ENCODE data around the gene ALDOB.

ALDOB gene

GRCh38 chr9:101477736-101478135 is 42.2 kb upstream of the ALDOB start:
- Histone ChIP-seq H3K36me3 (ENCODE audit: control insufficient read depth in 2 of 2, insufficient read depth in 1 of 2, low read length in 2 of 2) (peaks cover 0 to 42% of the 10 kb centered on the region in 2 experiments; a peak in 1 of 3 replicates), H3K27ac (ENCODE audit: extremely low read depth, low read depth, low read length) (no peak overlapping the region), H3K4me3 (ENCODE audit: low read depth, low read length) (no peak overlapping the region), H3K9me3 (ENCODE audit: control insufficient read depth, insufficient read depth, low read depth, low read length) (no peaks in the 10 kb centered on the region), H3K4me1 (ENCODE audit: control insufficient read depth, insufficient read depth, low read length) (no peaks in the 10 kb centered on the region)
- POLR2A ChIA-PET, result no interaction called here
- no peak for TF ChIP-seq ZNF362 (tag by site-specific recombination; IDR thresholded peaks at IDR 0.05)
- TF ChIP-seq, protein P1, sequence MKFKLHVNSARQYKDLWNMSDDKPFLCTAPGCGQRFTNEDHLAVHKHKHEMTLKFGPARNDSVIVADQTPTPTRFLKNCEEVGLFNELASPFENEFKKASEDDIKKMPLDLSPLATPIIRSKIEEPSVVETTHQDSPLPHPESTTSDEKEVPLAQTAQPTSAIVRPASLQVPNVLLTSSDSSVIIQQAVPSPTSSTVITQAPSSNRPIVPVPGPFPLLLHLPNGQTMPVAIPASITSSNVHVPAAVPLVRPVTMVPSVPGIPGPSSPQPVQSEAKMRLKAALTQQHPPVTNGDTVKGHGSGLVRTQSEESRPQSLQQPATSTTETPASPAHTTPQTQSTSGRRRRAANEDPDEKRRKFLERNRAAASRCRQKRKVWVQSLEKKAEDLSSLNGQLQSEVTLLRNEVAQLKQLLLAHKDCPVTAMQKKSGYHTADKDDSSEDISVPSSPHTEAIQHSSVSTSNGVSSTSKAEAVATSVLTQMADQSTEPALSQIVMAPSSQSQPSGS (tag by site-specific recombination; IDR thresholded peaks at IDR 0.05; ENCODE audit: low read depth), result no peak
- no peak for TF ChIP-seq ZNF747 (tag by site-specific recombination; IDR thresholded peaks at IDR 0.05)
- no peak for TF ChIP-seq SCRT2 (tag by site-specific recombination; IDR thresholded peaks at IDR 0.05)
- no peak for TF ChIP-seq ZNF514 (tag by site-specific recombination; IDR thresholded peaks at IDR 0.05)
- CTCF ChIA-PET, result interaction anchor here (0.6 to 2.2 kb wide), 5 partner anchors 12 to 54 kb away, joined by 3 to 8 read pairs (median 4); no protein-coding TSS in a partner anchor

DNA sequence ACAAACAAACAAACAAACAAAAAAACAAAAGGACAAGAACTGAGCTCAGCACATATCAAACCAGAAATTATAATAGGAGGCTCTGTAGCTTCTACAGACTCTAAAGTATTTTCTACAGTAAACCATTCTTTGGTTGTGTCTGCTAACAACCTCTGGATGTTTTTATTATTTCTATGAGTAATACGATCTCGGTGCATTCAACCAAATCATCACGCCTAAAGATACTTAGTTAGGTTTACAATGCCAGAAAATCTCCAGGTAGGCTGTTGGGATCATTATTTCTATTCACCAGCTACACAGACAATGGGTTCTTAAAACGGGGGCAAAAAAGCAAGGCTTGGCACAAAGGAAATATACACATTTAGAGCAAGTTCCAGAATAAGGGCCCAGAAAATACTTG is 41.6 kb upstream of the ALDOB start:
- no peak overlapping the region for H3K27ac ChIP-seq (ENCODE audit: extremely low read depth, low read depth, low read length)
- ChIA-PET POLR2A (interaction anchor here (1.4 kb wide), 1 partner anchor 9 kb away, joined by 4 read pairs; no protein-coding TSS in a partner anchor), CTCF (interaction anchor here (0.6 to 2.2 kb wide), 5 partner anchors 10 to 54 kb away, joined by 3 to 8 read pairs (median 3); no protein-coding TSS in a partner anchor)
- H3K4me3 ChIP-seq (ENCODE audit: low read depth, low read length), result no peak overlapping the region
- no peaks in the 10 kb centered on the region for H3K9me3 ChIP-seq (ENCODE audit: control insufficient read depth, insufficient read depth, low read depth, low read length)
- TF ChIP-seq ZNF112 (tag by site-specific recombination; IDR thresholded peaks at IDR 0.05) (no peak), ZNF704 (tag by site-specific recombination; IDR thresholded peaks at IDR 0.05) (no peak), OSR2 (tag by site-specific recombination; IDR thresholded peaks at IDR 0.05) (no peak), ZNF792 (tag by site-specific recombination; IDR thresholded peaks at IDR 0.05) (no peak), ZNF514 (tag by site-specific recombination; IDR thresholded peaks at IDR 0.05) (no peak), MYNN (tag by site-specific recombination; IDR thresholded peaks at IDR 0.05; ENCODE audit: borderline replicate concordance) (no peak), TCF7L2 (IDR thresholded peaks at IDR 0.05; ENCODE audit: borderline replicate concordance, low read depth, low read length) (no peak), ZNF654 (tag by site-specific recombination; IDR thresholded peaks at IDR 0.05; ENCODE audit: low read depth) (no peak), ZNF174 (tag by site-specific recombination; IDR thresholded peaks at IDR 0.05) (no peak), GFI1B (tag by site-specific recombination; IDR thresholded peaks at IDR 0.05) (no peak), ZNF133 (tag by site-specific recombination; IDR thresholded peaks at IDR 0.05) (no peak)
- TF ChIP-seq, protein P2, sequence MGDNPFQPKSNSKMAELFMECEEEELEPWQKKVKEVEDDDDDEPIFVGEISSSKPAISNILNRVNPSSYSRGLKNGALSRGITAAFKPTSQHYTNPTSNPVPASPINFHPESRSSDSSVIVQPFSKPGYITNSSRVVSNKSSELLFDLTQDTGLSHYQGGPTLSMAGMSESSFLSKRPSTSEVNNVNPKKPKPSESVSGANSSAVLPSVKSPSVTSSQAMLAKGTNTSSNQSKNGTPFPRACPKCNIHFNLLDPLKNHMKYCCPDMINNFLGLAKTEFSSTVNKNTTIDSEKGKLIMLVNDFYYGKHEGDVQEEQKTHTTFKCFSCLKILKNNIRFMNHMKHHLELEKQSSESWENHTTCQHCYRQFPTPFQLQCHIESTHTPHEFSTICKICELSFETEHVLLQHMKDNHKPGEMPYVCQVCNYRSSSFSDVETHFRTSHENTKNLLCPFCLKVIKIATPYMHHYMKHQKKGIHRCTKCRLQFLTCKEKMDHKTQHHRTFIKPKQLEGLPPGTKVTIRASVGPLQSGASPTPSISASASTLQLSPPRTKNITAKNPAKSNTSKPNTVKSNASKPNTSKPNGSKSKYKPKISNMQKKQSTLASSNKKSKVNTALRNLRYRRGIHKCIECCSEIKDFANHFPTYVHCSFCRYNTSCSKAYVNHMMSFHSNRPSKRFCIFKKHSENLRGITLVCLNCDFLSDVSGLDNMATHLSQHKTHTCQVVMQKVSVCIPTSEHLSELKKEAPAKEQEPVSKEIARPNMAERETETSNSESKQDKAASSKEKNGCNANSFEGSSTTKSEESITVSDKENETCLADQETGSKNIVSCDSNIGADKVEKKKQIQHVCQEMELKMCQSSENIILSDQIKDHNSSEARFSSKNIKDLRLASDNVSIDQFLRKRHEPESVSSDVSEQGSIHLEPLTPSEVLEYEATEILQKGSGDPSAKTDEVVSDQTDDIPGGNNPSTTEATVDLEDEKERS (tag by site-specific recombination; IDR thresholded peaks at IDR 0.05), result no peak
- TF ChIP-seq, protein P3, sequence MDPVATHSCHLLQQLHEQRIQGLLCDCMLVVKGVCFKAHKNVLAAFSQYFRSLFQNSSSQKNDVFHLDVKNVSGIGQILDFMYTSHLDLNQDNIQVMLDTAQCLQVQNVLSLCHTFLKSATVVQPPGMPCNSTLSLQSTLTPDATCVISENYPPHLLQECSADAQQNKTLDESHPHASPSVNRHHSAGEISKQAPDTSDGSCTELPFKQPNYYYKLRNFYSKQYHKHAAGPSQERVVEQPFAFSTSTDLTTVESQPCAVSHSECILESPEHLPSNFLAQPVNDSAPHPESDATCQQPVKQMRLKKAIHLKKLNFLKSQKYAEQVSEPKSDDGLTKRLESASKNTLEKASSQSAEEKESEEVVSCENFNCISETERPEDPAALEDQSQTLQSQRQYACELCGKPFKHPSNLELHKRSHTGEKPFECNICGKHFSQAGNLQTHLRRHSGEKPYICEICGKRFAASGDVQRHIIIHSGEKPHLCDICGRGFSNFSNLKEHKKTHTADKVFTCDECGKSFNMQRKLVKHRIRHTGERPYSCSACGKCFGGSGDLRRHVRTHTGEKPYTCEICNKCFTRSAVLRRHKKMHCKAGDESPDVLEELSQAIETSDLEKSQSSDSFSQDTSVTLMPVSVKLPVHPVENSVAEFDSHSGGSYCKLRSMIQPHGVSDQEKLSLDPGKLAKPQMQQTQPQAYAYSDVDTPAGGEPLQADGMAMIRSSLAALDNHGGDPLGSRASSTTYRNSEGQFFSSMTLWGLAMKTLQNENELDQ (tag by site-specific recombination; IDR thresholded peaks at IDR 0.05; ENCODE audit: low read depth), result no peak
- TF ChIP-seq, protein P4, sequence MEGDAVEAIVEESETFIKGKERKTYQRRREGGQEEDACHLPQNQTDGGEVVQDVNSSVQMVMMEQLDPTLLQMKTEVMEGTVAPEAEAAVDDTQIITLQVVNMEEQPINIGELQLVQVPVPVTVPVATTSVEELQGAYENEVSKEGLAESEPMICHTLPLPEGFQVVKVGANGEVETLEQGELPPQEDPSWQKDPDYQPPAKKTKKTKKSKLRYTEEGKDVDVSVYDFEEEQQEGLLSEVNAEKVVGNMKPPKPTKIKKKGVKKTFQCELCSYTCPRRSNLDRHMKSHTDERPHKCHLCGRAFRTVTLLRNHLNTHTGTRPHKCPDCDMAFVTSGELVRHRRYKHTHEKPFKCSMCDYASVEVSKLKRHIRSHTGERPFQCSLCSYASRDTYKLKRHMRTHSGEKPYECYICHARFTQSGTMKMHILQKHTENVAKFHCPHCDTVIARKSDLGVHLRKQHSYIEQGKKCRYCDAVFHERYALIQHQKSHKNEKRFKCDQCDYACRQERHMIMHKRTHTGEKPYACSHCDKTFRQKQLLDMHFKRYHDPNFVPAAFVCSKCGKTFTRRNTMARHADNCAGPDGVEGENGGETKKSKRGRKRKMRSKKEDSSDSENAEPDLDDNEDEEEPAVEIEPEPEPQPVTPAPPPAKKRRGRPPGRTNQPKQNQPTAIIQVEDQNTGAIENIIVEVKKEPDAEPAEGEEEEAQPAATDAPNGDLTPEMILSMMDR (tag by site-specific recombination; IDR thresholded peaks at IDR 0.05), result no peak
- no peaks in the 10 kb centered on the region for H3K4me1 ChIP-seq (ENCODE audit: control insufficient read depth, insufficient read depth, low read length)
- H3K36me3 ChIP-seq (ENCODE audit: control insufficient read depth in 2 of 2, insufficient read depth in 1 of 2, low read length in 2 of 2), result peaks cover 0 to 46% of the 10 kb centered on the region in 2 experiments; a peak in 1 of 3 replicates

Measured in HEK293 (cell line).